Fibroblast of lung (primary cell): ENCODE measurements around the gene SCIMP. TPM values are rescaled to one million over a fixed set of nuclear protein-coding genes. Genes with fewer than 3 reads are reported as not detected.
"Not testable (repeated sequence)": the region's sequence is repeated elsewhere in the genome, so short reads cannot be mapped to it uniquely, and the experiment has no call there.

Source experiments
- DNase-seq, 2 donors: peaks; one replicate each; pipeline versions ENCODE4 v3.0.0 to v3.0.0-alpha.2; 2010; ENCODE audit warnings: low read depth in 2 of 2
- H2AFZ ChIP-seq: 2 replicates; pipeline ENCODE4 v1.5.1; 2012; ENCODE audit warnings: low read length, control low read depth, inconsistent platforms
- H3K27ac ChIP-seq: 2 replicates; pipeline ENCODE4 v1.5.1; 2011; ENCODE audit warnings: low read length, control low read depth; ENCODE audit not compliant: insufficient read depth
- H3K27me3 ChIP-seq: 2 replicates; pipeline ENCODE4 v1.5.1; 2011; ENCODE audit warnings: mild to moderate bottlenecking, low read length; ENCODE audit not compliant: control insufficient read depth, insufficient read depth
- H3K36me3 ChIP-seq: 2 replicates; pipeline ENCODE4 v1.5.1; 2011; ENCODE audit warnings: low read length; ENCODE audit not compliant: control insufficient read depth, insufficient read depth
- H3K4me1 ChIP-seq: 2 replicates; pipeline ENCODE4 v1.5.1; 2011; ENCODE audit warnings: low read length; ENCODE audit not compliant: control insufficient read depth, insufficient read depth; ENCODE audit errors: extremely low read depth
- H3K4me2 ChIP-seq: 2 replicates; pipeline ENCODE4 v1.5.1; 2011; ENCODE audit warnings: low read length, control low read depth; ENCODE audit not compliant: insufficient read depth; ENCODE audit errors: extremely low read depth
- H3K4me3 ChIP-seq, 4 experiments: fragments of 200-600 bp in 1 of 4; sonication (generic) in 1 of 4; replicated peaks in 1 of 4; 2 replicates each; pipeline ENCODE4 v1.5.1; 2011 to 2016; ENCODE audit warnings: low read length in 4 of 4, low read depth in 3 of 4, mild to moderate bottlenecking in 3 of 4, control low read depth in 2 of 4, inconsistent platforms in 1 of 4, mixed read lengths in 1 of 4; ENCODE audit not compliant: insufficient read depth in 1 of 4; ENCODE audit errors: control extremely low read depth in 1 of 4
- H3K79me2 ChIP-seq: 2 replicates; pipeline ENCODE4 v1.5.1; 2012; ENCODE audit warnings: mild to moderate bottlenecking, low read length, inconsistent platforms; ENCODE audit not compliant: control insufficient read depth, insufficient read depth
- H3K9ac ChIP-seq: 2 replicates; pipeline ENCODE4 v1.5.1; 2011; ENCODE audit warnings: mild to moderate bottlenecking, low read length, control low read depth; ENCODE audit not compliant: insufficient read depth
- H3K9me3 ChIP-seq: 2 replicates; pipeline ENCODE4 v1.5.1; 2012; ENCODE audit warnings: low read depth, low read length; ENCODE audit not compliant: control insufficient read depth, insufficient read depth
- H4K20me1 ChIP-seq: 2 replicates; pipeline ENCODE4 v1.5.1; 2011; ENCODE audit warnings: low read length; ENCODE audit not compliant: control insufficient read depth, insufficient read depth; ENCODE audit errors: extremely low read depth
- CTCF ChIP-seq, 2 donors: IDR thresholded peaks in 1 of 2; conservative IDR thresholded peaks in 1 of 2; 1 replicate in 1 of 2; 2 replicates in 1 of 2; pipeline ENCODE4 v1.5.1; 2011 to 2012; ENCODE audit warnings: low read length in 2 of 2, control low read depth in 1 of 2, inconsistent platforms in 1 of 2, low read depth in 1 of 2, mild to moderate bottlenecking in 1 of 2
- EZH2 ChIP-seq: IDR thresholded peaks from 2 replicates; pipeline ENCODE4 v1.5.1; 2012; ENCODE audit warnings: low read length, control low read depth, mild to moderate bottlenecking; ENCODE audit errors: missing control alignments
- polyA plus RNA-seq, 2 donors: library from polyadenylated mRNA; depleted of rRNA in 1 of 2; stranded (reverse) in 1 of 2; unstranded in 1 of 2; fragments of >200 nt; gene quantifications; 2 replicates each; pipeline ENCODE4 v1.2.1, GENCODE V29; 2011 to 2012; ENCODE audit warnings: missing spikeins in 1 of 2
- total RNA-seq: library from RNA; depleted of rRNA; stranded (reverse); fragments of >200 nt; gene quantifications from 2 replicates; pipeline ENCODE4 v1.2.1, GENCODE V29; 2014

The SCIMP gene
- total and polyA plus RNA-seq, 2 donors (not counting 1 experiment from before 2014, with no cell fraction given), result not detected

DNA sequence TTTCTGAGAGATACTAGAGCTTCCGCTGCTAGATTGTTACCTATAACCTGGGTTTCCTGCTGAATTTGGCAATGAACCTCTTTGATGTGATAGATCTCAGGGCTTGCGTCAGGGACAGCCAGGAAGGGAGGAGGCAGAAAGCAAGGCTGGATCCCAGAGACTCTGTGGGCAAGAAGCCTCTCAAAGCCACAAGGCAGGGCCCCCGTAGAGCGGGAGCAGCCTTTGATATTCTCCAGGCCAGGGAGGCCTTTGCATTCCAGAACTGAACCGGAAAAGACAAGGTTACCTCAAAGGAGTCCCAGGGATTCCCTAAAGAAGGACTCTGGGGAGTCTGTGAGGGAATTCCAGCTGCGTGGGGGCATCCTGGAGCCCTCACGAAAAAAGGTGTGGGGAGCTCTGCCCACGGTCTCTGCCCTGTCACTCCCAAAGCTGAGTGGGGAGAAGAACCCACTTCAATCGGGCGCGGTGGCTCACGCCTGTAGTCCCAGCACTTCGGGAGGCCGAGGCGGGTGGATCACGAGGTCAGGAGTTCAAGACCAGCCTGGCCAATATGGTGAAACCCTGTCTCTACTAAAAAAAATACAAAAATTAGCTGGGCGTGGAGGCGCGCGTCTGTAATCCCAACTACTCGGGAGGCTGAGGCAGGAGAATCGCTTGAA lies 14.3 kb upstream of the SCIMP start:
- TF ChIP-seq CTCF (conservative IDR thresholded peaks at IDR 0.05 in 1 of 2, IDR thresholded peaks at IDR 0.05 in 1 of 2; ENCODE audit: low read depth in 1 of 2, low read length in 2 of 2), result no peak
- no peak for TF ChIP-seq EZH2
- H3K4me1 ChIP-seq, result no peaks in the 10 kb centered on the region

GRCh38 chr17:5247621-5248020 lies 13.0 kb upstream of the SCIMP start:
- H4K20me1 ChIP-seq, result no peaks in the 10 kb centered on the region
- no peaks in the 10 kb centered on the region for H3K4me1 ChIP-seq
- H3K36me3 ChIP-seq, result no peaks in the 10 kb centered on the region
- H3K9ac ChIP-seq, result no peak overlapping the region
- H3K27ac ChIP-seq, result no peak overlapping the region
- peaks cover 4% of the 10 kb centered on the region for H3K27me3 ChIP-seq
- H3K4me3 ChIP-seq, result no peak overlapping the region
- TF ChIP-seq CTCF (conservative IDR thresholded peaks at IDR 0.05 in 1 of 2, IDR thresholded peaks at IDR 0.05 in 1 of 2; ENCODE audit: low read depth in 1 of 2, low read length in 2 of 2), result no peak
- no peak for TF ChIP-seq EZH2
- DNase-seq, result no peak
- H2AFZ ChIP-seq, result no peak overlapping the region
- no peak overlapping the region for H3K4me2 ChIP-seq
- H3K9me3 ChIP-seq, result no peaks in the 10 kb centered on the region
- no peaks in the 10 kb centered on the region for H3K79me2 ChIP-seq

More for the DNA sequence above, 14.3 kb upstream of the SCIMP start:
- no peaks in the 10 kb centered on the region for H4K20me1 ChIP-seq
- no peak overlapping the region for H3K9ac ChIP-seq
- no peak overlapping the region for H3K27ac ChIP-seq
- H3K79me2 ChIP-seq, result no peaks in the 10 kb centered on the region
- H3K27me3 ChIP-seq, result peaks cover 4% of the 10 kb centered on the region
- no peak overlapping the region for H2AFZ ChIP-seq
- H3K4me2 ChIP-seq, result no peak overlapping the region
- no peak overlapping the region for H3K4me3 ChIP-seq
- H3K9me3 ChIP-seq, result no peaks in the 10 kb centered on the region
- H3K36me3 ChIP-seq, result no peaks in the 10 kb centered on the region
- no peak for DNase-seq

- Histone ChIP-seq H3K4me1 (no peaks in the 10 kb centered on the region), H3K9ac (no peak overlapping the region), H3K27me3 (no peaks in the 10 kb centered on the region), H3K36me3 (no peaks in the 10 kb centered on the region), H3K4me3 (no peak overlapping the region), H3K9me3 (no peaks in the 10 kb centered on the region), H3K4me2 (no peak overlapping the region), H4K20me1 (no peaks in the 10 kb centered on the region), H3K27ac (no peak overlapping the region), H3K79me2 (no peaks in the 10 kb centered on the region), H2AFZ (no peak overlapping the region)
- no peak for DNase-seq
- TF ChIP-seq CTCF (conservative IDR thresholded peaks at IDR 0.05 in 1 of 2, IDR thresholded peaks at IDR 0.05 in 1 of 2; ENCODE audit: low read depth in 1 of 2, low read length in 2 of 2), result no peak
- TF ChIP-seq EZH2, result no peak
Observed at GRCh38 chr17:5241861-5242671, 7.4 kb upstream of the SCIMP start.

DNA sequence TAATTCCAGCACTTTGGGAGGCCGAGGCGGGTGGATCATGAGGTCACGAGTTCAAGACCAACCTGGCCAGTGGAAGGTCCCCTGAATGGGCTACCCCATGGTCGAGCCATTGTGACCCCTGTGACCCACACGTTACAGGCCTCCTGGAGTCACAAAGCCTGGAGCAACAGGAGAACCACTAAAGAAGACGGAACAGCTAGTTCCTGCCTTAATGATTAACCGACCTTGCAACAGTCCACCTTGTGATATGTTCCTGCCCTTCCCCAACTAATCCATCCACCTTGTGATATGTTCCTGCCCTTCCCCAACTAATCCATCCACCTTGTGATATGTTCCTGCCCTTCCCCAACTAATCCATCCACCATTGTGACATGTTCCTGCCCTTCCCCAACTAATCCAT lies 5.1 kb upstream of the SCIMP start:
- not testable (repeated sequence) for H3K4me2 ChIP-seq, H3K27me3 ChIP-seq, DNase-seq, H4K20me1 ChIP-seq, H3K9me3 ChIP-seq, H3K9ac ChIP-seq, H3K36me3 ChIP-seq, H3K79me2 ChIP-seq, H3K4me1 ChIP-seq, H3K27ac ChIP-seq, H2AFZ ChIP-seq, H3K4me3 ChIP-seq
